GM12892 (cell line): ENCODE measurements around the gene SLC15A3.

Source experiments
- POLR2A ChIP-seq: IDR thresholded peaks from 2 replicates; pipeline ENCODE4 v1.6.1; 2011; ENCODE audit warnings: low read depth, low read length, control low read depth
- POLR2AphosphoS5 ChIP-seq: IDR thresholded peaks from 2 replicates; pipeline ENCODE4 v1.6.1; 2011; ENCODE audit warnings: low read depth, low read length, control low read depth
- TAF1 ChIP-seq: IDR thresholded peaks from 2 replicates; pipeline ENCODE4 v1.6.1; 2011; ENCODE audit warnings: low read depth, mild to moderate bottlenecking, control low read depth, low read length, borderline replicate concordance

- TF ChIP-seq POLR2AphosphoS5: no peak
- no peak for TF ChIP-seq TAF1
- no peak for TF ChIP-seq POLR2A
Observed at GRCh38 chr11:60914633-60915247, 37.2 kb downstream of the SLC15A3 start.
